EH (cell line): Measurements from ENCODE around the gene FAM83E.

ENCODE experiments used
- DNase-seq: peaks from one replicate; pipeline ENCODE4 v3.0.0-alpha.2; 2015; ENCODE audit warnings: low read depth

Gene FAM83E

GRCh38 chr19:48575931-48576622 is 38.8 kb downstream of the FAM83E start:
- no peak for DNase-seq

- no peak for DNase-seq
Observed at GRCh38 chr19:48573163-48573505, 41.7 kb downstream of the FAM83E start.

GRCh38 chr19:48571378-48572162 is 43.3 kb downstream of the FAM83E start:
- DNase-seq: no peak

- peak; percentile 39 for DNase-seq
Observed at GRCh38 chr19:48569814-48570213, 45.1 kb downstream of the FAM83E start.

GRCh38 chr19:48568345-48568886 is 46.5 kb downstream of the FAM83E start:
- DNase-seq: peak; percentile 95

- DNase-seq: peak; percentile 85
Observed at GRCh38 chr19:48565090-48565489, 49.8 kb downstream of the FAM83E start.
